Sigmoid colon (tissue), 4 donors: ENCODE data around the gene KCNT1.

ENCODE experiments used
- EP300 ChIP-seq, 4 donors: sonication (generic); formaldehyde crosslinking; IDR thresholded peaks; one replicate each; pipeline ENCODE4 v1.6.1; 2017; ENCODE audit warnings: antibody characterized with exemption in 4 of 4
- POLR2A ChIP-seq, 2 donors: fragments of 450-650 bp; IDR thresholded peaks; one replicate each; pipeline ENCODE4 v1.6.1; 2016; ENCODE audit warnings: antibody characterized with exemption in 2 of 2, mild to moderate bottlenecking in 2 of 2, moderate library complexity in 2 of 2
- POLR2AphosphoS5 ChIP-seq, 4 donors: sonication (generic); formaldehyde crosslinking; IDR thresholded peaks; one replicate each; pipeline ENCODE4 v1.6.1; 2017; ENCODE audit warnings: antibody characterized with exemption in 4 of 4
- TF ChIP-seq, protein P1 (sequence below), 4 experiments: fragments of 450-650 bp in 3 of 4; fragments of 200-600 bp in 1 of 4; IDR thresholded peaks; one replicate each; pipeline ENCODE4 v1.5.1; 2016 to 2019; ENCODE audit warnings: antibody characterized with exemption in 4 of 4, mild to moderate bottlenecking in 3 of 4, moderate library complexity in 2 of 4

DNA sequence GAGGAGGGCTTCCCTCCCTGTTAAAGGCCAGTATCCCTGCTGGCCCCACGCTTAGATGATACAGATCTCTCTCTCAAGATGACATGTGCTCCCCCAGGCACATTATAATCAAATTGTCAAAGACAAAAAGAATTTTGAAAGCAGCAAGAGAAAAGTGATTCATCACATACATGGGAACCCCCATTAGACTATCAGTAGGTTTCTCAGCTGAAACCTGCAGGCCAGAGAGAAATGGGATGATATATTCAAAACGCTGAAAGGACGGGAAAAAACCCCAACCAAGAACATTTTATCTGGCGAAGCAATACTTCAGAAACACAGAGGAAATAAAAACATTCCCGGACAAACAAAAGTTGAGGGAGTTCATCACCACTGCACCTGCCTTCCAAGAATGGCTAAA is 126.7 kb downstream of the KCNT1 start:
- TF ChIP-seq POLR2AphosphoS5 (IDR thresholded peaks at IDR 0.05) (no peak), POLR2A (IDR thresholded peaks at IDR 0.05) (no peak), EP300 (IDR thresholded peaks at IDR 0.05) (no peak)
- TF ChIP-seq, protein P1, sequence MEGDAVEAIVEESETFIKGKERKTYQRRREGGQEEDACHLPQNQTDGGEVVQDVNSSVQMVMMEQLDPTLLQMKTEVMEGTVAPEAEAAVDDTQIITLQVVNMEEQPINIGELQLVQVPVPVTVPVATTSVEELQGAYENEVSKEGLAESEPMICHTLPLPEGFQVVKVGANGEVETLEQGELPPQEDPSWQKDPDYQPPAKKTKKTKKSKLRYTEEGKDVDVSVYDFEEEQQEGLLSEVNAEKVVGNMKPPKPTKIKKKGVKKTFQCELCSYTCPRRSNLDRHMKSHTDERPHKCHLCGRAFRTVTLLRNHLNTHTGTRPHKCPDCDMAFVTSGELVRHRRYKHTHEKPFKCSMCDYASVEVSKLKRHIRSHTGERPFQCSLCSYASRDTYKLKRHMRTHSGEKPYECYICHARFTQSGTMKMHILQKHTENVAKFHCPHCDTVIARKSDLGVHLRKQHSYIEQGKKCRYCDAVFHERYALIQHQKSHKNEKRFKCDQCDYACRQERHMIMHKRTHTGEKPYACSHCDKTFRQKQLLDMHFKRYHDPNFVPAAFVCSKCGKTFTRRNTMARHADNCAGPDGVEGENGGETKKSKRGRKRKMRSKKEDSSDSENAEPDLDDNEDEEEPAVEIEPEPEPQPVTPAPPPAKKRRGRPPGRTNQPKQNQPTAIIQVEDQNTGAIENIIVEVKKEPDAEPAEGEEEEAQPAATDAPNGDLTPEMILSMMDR (IDR thresholded peaks at IDR 0.05), result no peak
